SU-DHL-6 (cell line): ENCODE measurements around the gene TMEM252.

Experiments
- H2AFZ ChIP-seq: fragments of 200-600 bp; sonication (generic); 2 replicates; pipeline ENCODE4 v1.6.1; 2014; ENCODE audit warnings: low read depth, mild to moderate bottlenecking, moderate library complexity, mixed read lengths, antibody characterized with exemption, low read length; ENCODE audit not compliant: severe bottlenecking
- H3F3A ChIP-seq: fragments of 200-600 bp; shearing (Covaris generic); 2 replicates; pipeline ENCODE4 v1.6.0; 2016; ENCODE audit warnings: antibody characterized with exemption, mild to moderate bottlenecking; ENCODE audit not compliant: insufficient read depth
- H3K27ac ChIP-seq: fragments of 200-600 bp; sonication (generic); 2 replicates; pipeline ENCODE4 v1.5.1; 2016; ENCODE audit warnings: low read depth, mild to moderate bottlenecking, low read length, moderate library complexity, mixed read lengths
- H3K27me3 ChIP-seq: fragments of 200-600 bp; sonication (generic), shearing (Covaris generic); 2 replicates; pipeline ENCODE4 v1.6.0; 2014; ENCODE audit warnings: mild to moderate bottlenecking, low read length
- H3K36me3 ChIP-seq: fragments of 200-600 bp; sonication (generic); 2 replicates; pipeline ENCODE4 v1.6.1; 2014; ENCODE audit warnings: mild to moderate bottlenecking, low read length, mixed read lengths
- H3K4me2 ChIP-seq: fragments of 300-600, 200-600 bp; shearing (Covaris generic), sonication (generic); 2 replicates; pipeline ENCODE4 v1.6.0; 2014; ENCODE audit warnings: low read length, low read depth, mild to moderate bottlenecking; ENCODE audit not compliant: poor library complexity, severe bottlenecking
- H3K4me3 ChIP-seq: fragments of 200-600 bp; sonication (generic); 2 replicates; pipeline ENCODE4 v1.5.1; 2014; ENCODE audit warnings: antibody characterized with exemption, low read length, mild to moderate bottlenecking, mixed read lengths; ENCODE audit not compliant: insufficient read depth, poor library complexity, severe bottlenecking
- H3K79me2 ChIP-seq: fragments of 200-600 bp; sonication (generic); 2 replicates; pipeline ENCODE4 v1.6.1; 2014; ENCODE audit warnings: mild to moderate bottlenecking, low read length, moderate library complexity; ENCODE audit not compliant: insufficient read depth
- H3K9ac ChIP-seq: fragments of 200-600 bp; sonication (generic); 2 replicates; pipeline ENCODE4 v1.7.0; 2014; ENCODE audit warnings: mild to moderate bottlenecking, low read length
- H3K9me2 ChIP-seq: fragments of 200-600 bp; sonication (generic); replicated peaks from 2 replicates; pipeline ENCODE4 v1.6.1; 2014; ENCODE audit warnings: low read length; ENCODE audit not compliant: insufficient read depth
- H3K9me3 ChIP-seq: fragments of 200-600 bp; sonication (generic); 2 replicates; pipeline ENCODE4 v1.6.1; 2014; ENCODE audit warnings: low read length, mixed read lengths; ENCODE audit not compliant: insufficient read depth
- H4K20me1 ChIP-seq: fragments of 200-600 bp; sonication (generic); 2 replicates; pipeline ENCODE4 v1.6.1; 2014; ENCODE audit warnings: low read depth, mild to moderate bottlenecking, antibody characterized with exemption, low read length, moderate library complexity, mixed read lengths
- EZH2phosphoT487 ChIP-seq: fragments of 200-600 bp; sonication (generic), shearing (Covaris generic); conservative IDR thresholded peaks from 2 replicates; pipeline ENCODE4 v1.6.1; 2018; ENCODE audit warnings: mild to moderate bottlenecking, antibody characterized with exemption, low read length, moderate library complexity, mixed read lengths
- TF ChIP-seq, protein P1 (sequence below): fragments of 200-600 bp; sonication (generic); IDR thresholded peaks from one replicate; pipeline ENCODE4 v1.5.1; 2017; ENCODE audit warnings: antibody characterized with exemption, mild to moderate bottlenecking, low read length, moderate library complexity; ENCODE audit not compliant: insufficient read depth, poor library complexity, severe bottlenecking

The TMEM252 gene

DNA sequence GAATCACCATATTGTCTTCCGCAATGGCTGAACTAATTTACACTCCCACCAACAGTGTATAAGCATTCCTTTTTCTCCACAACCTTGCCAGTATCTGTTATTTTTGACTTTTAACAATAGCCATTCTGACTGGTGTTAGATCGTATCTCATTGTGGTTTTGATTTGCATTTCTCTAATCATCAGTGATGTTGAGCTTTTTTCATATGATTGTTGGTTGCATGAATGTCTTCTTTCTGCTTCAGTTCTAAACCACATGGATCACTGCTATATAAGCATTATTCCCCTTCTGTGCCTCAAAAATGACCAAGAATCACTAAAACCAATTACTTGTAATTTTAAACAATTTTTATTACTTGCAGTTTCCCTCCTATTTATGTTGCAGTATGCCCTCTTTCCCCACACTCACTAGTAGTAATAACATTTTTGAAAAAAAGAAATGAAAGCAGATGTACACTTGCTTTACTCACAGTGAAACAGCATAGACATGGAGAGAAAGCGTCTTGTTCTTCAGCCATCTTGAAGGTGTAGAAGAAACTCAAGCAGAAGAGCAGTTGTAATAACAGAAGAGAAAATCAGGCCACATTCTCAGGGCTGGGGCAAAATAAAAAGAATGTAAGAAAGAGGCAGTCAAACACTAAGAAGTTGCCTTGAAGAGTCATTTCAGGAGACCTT, 4.5 kb upstream of the TMEM252 start:
- Histone ChIP-seq H3K9me2 (no peaks in the 10 kb centered on the region), H3K79me2 (no peaks in the 10 kb centered on the region), H3K27ac (no peak overlapping the region), H3K9me3 (no peaks in the 10 kb centered on the region), H2AFZ (no peak overlapping the region), H3K27me3 (no peaks in the 10 kb centered on the region), H4K20me1 (no peaks in the 10 kb centered on the region), H3F3A (no peaks in the 10 kb centered on the region), H3K4me3 (no peak overlapping the region), H3K36me3 (no peaks in the 10 kb centered on the region), H3K4me2 (no peak overlapping the region), H3K9ac (no peak overlapping the region)
- TF ChIP-seq, protein P1, sequence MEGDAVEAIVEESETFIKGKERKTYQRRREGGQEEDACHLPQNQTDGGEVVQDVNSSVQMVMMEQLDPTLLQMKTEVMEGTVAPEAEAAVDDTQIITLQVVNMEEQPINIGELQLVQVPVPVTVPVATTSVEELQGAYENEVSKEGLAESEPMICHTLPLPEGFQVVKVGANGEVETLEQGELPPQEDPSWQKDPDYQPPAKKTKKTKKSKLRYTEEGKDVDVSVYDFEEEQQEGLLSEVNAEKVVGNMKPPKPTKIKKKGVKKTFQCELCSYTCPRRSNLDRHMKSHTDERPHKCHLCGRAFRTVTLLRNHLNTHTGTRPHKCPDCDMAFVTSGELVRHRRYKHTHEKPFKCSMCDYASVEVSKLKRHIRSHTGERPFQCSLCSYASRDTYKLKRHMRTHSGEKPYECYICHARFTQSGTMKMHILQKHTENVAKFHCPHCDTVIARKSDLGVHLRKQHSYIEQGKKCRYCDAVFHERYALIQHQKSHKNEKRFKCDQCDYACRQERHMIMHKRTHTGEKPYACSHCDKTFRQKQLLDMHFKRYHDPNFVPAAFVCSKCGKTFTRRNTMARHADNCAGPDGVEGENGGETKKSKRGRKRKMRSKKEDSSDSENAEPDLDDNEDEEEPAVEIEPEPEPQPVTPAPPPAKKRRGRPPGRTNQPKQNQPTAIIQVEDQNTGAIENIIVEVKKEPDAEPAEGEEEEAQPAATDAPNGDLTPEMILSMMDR = no peak
- no peak for TF ChIP-seq EZH2phosphoT487

DNA sequence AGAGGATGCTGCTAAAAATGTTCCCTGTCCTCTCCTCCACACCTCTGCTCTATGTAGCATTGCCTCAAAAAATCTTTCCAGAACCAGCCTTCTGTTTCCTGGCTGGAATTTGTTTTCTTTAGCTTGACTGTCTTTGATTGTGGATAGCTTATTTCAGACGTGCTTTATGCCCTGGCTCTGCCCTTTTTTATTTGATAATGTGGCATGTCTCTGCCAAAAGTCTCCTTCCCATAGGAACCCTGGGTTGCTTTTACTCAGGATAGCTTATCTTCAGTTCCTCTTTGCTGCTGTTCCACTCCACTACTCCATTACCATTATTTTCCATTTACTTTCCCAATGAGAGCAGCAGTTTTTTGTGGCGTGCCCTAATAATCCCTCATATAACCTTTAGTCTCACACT, 885 bp upstream of the TMEM252 start:
- no peaks in the 10 kb centered on the region for H3K79me2 ChIP-seq
- no peak overlapping the region for H3K4me2 ChIP-seq
- no peaks in the 10 kb centered on the region for H3F3A ChIP-seq
- H3K4me3 ChIP-seq = no peak overlapping the region
- H3K27me3 ChIP-seq = no peaks in the 10 kb centered on the region
- H3K9ac ChIP-seq = no peak overlapping the region
- H3K27ac ChIP-seq = no peak overlapping the region
- H3K36me3 ChIP-seq = no peaks in the 10 kb centered on the region
- no peak for TF ChIP-seq EZH2phosphoT487
- TF ChIP-seq, protein P1 = no peak
- H3K9me3 ChIP-seq = no peaks in the 10 kb centered on the region
- no peak overlapping the region for H2AFZ ChIP-seq
- H4K20me1 ChIP-seq = no peaks in the 10 kb centered on the region
- no peaks in the 10 kb centered on the region for H3K9me2 ChIP-seq

DNA sequence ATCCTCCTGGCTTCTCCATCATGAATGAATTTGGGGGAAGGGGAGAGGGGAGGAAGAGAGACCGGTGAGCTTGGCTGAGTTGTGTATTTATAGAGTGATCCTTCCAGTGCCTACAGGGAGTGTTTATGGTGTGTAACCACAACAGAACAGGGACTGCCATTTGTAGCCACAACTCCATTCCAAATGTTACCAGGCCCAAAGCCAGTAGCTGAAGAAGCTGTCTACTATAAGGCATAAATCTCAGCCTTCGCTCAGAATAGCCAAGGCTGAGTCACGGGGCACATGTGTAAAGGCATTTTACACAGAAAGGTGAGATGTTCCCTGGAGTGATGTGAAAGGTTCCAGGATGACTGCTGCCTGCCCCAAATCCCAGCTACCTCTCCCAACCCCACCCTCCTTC, 2.5 kb downstream of the TMEM252 start:
- H3K4me3 ChIP-seq = no peak overlapping the region
- no peaks in the 10 kb centered on the region for H3F3A ChIP-seq
- no peak overlapping the region for H3K9ac ChIP-seq
- no peak for TF ChIP-seq EZH2phosphoT487
- TF ChIP-seq, protein P1 = no peak
- no peaks in the 10 kb centered on the region for H3K27me3 ChIP-seq
- H3K9me3 ChIP-seq = no peaks in the 10 kb centered on the region
- no peaks in the 10 kb centered on the region for H3K79me2 ChIP-seq
- H3K9me2 ChIP-seq = no peaks in the 10 kb centered on the region
- H4K20me1 ChIP-seq = no peaks in the 10 kb centered on the region
- no peak overlapping the region for H3K4me2 ChIP-seq
- no peak overlapping the region for H2AFZ ChIP-seq
- H3K36me3 ChIP-seq = no peaks in the 10 kb centered on the region
- no peak overlapping the region for H3K27ac ChIP-seq
